ENCODE results near the gene HDHD5.

HDHD5 gene

DNA sequence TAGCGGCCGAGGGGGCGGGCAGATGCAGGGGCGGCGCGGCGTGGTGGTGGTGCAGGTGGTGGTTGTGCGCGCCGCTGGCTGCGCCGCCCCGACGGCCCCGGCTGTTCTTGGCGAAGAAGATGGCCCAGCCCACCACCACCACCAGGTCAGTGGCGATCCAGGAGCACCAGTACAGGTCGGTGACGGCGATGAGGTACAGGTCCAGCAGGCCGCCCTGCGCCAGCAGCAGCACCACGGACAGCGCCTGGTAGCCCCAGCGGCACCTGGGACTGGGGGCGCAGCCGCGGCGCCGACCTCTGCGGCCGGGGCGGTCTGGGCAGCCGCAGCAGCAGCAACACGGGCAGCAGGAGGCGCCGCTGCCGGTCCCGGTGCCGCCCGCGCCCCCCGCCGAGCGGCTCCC is 38.8 kb downstream of the HDHD5 start:
- peak; percentile 39 for DNase-seq (ENCODE audit: low read depth)

DNA sequence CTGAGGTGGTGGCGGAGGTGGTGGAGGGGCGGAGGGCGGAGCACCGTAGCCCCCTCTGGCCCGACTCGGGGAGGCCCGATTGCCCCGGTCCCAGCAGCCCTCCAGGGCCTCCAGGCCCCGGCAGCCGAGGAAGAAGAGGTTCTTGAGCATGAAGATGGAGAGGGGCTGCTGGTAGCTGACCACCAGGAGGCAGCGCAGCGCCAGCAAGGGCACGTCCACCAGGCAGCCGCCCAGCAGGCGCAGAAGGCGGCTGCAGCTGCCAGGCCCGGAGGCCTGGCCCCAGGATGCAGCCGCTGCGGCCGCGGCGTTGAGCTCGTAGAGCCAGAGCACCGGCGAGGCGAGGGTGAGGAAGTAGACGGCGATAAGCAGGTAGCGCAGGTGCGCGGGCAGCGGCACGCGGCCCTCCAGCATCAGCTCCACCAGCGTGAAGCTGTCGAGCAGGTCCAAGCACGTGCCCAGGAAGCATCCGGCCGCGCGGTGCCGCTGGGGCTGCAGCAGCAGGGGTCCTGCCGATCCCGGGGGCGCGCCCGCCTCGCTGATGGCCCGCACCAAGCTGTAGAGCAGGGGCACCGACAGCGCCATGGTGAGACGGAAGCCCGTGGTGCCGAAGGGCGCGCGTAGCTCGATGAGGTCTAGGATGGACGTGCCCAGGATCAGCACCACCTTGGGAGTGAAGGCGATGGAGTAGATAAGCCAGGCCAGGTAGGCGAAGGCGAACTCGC is 39.4 kb downstream of the HDHD5 start:
- no peak for DNase-seq (ENCODE audit: low read depth)

DNA sequence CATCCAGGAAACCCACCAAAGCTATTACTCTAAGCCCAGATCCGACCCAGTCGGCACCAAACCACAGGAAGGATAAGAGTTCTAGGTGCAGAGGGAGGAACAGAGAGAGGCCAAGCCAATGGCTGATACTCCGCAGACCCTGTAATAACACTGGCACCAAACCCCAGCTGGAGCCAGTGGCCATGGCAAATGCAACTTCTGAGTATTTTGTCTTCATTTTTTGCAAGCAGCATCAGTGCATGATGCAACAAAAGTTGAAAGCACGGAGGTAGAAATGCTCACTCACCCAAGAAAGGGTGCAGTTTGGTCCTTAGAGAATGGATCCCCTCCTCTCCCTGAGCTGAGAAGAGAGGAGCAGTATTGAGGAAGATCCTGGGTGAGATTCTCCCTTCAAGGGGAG is 40.7 kb downstream of the HDHD5 start:
- DNase-seq (ENCODE audit: low read depth): no peak

DNA sequence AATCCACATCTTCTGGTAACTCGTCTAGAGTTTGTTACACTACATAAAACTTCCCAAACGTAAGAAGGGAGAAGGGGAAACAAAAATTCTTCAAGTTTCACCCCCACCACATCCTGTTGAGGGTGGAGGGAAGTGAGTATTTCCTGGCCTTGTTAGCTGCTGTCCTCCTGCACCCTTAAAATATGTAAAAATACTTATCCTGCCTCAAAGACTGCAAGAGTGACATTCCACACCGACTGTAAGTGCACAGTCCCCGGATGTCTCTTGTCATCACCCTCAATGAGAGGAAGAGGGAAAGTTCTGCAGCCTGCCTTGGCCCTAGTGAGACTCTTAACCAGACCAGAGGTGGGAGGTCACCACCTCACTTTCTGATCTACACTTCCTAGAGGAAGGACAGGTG is 41.2 kb downstream of the HDHD5 start:
- no peak for DNase-seq (ENCODE audit: low read depth)

DNA sequence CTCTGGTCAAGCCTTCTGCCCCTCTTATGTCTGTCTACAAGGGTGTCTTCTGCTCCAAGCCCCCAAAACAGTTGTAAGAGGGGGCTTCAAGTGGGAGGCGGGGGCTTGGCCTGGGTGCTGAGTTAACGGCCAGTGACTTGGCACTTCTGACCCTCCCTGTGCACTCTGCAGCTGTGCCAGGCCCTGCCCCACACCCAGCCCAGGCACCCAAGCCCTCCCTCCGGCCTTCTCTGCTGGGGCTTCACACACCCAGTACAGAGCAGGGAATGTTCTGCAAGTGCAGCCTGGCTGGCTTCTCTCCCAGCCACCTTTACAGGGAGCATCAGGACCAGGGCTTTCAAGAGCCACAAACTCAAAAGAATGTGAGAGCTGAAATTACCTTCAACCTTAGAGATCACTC is 41.7 kb downstream of the HDHD5 start:
- no peak for DNase-seq (ENCODE audit: low read depth)

DNA sequence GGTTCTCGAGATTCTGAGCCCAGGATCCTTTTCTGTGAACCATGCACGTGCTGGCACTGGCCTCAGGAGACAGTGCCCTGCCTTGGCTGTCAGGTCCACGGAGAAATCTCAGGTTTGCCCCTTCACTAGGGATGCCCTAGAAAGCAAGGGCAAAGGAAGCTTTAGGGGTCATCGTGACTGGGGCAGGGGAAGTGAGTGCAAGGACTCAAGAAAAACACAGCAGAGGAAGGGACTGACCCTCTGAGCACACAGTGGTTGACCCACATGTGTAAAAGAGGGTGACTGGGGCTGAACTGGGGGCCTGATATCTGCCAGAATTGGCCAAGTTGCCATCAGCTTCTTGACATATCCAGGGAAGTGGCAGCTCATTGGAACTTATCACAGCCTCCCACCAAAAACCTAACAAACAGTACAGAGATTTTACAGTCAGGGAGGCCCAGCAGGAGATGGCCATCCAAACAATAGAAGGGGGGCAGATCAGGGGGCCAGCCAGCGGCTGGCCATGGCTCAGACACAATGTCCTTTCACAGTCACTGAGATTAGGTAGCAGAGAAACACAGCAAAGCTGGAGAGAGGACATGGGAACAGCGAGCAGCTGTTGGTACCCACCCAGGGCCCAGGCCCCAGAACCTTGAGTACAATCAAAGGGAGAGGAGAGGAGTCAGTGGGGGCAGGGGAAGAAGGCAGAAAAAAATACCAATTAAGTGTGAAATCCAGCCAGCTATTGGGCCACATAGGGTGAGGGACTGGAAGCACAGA is 42.3 kb downstream of the HDHD5 start:
- no peak for DNase-seq (ENCODE audit: low read depth)

DNA sequence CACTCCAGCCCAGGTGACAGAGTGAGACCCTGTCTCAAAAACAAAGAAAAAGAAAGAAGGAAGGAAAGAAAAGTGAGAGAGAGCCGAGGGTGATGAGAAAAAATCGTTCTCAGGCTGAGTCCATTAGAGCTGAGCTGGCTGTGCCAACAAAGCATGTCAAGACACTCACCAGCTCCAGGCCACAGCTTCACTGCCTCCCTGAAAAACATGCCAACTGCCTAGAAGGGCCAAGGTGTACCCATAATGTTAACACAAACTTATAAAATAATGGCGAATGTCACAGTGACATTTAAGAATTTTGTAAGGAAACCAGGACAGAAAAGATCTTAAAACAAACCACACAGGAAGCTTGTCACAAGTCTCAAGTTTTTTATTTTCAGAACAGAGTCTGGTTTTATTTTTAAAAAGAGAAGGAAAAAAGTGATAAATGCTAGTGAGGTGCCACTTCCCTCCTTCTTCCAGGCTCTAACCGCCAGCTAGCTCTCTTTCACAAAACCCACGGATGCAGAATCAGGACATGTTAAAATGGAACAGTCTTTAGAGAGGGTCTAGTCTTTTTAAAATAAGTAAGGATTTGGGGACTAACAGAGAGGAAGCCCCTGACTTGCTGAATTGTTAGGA is 43.0 kb downstream of the HDHD5 start:
- no peak for DNase-seq (ENCODE audit: low read depth)

DNA sequence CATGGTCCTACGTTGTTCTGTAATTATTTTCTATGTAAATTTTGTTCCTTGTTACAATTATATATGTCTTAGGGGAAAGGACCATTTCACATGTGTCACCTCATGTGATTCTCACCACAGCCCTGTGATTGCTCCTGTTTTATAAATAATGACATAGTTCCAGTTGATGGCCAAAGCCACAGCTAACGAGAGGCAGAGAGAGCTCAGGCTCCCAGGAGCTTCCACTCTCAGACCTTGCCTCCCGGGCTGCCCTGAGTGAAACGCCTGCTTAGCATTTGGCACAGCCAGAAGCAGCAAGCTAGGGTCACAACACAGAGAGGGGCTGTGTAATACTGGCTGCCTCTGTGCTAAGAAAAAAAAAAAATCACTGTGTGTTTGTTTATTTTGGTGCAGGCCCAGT is 43.8 kb downstream of the HDHD5 start:
- DNase-seq (ENCODE audit: low read depth): no peak

DNA sequence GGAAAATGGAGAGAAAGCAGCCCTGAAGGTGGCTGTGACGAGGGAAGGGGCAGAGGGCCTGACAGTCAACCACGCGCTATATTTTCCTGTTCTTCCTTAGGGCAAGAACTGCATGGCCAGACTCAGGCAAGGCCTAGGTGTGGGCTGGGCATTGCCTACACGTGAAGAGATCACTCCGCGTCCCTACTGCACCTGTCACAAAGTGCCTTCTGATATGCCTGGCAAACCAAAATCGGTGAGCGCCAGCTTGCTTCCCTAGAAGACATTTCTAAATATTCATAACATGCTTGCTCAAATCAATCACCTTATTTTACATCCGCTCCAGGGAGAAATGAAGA is 44.2 kb downstream of the HDHD5 start:
- DNase-seq (ENCODE audit: low read depth): no peak

DNA sequence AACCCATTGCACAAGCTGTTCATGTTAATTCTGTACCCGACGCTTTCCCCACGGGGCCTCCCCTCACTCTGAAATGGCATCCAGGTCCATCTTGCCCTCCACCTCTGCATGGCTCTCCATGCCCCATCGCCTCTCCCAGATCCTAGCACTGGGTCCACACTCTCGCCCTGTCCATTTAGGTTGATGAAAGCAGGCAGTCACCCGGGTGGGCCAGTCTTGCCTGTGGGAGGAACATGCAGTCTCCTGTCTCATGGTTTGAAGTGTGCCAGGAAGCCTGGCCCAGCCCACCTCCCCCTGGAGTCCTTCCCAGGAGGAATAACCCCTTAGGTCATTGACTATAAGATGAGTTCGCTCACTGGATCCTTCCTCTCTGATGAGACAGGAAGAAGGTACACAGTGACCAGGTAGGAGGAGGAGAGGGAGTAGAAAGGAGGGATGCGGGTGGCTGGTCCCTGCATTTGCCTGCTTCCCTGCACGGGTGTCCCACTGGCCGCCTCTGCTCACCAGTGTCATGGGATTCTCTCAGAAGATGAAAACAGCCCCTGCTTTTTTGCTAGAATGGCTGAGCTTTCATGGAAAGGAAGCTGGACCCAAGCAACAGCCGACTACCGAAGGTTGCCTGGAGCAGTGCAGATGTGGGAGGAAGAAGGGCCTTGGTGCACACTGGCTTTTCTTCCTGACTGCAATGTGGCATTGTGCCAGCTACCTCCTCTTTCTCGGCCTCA is 44.7 kb downstream of the HDHD5 start:
- DNase-seq (ENCODE audit: low read depth): no peak

DNA sequence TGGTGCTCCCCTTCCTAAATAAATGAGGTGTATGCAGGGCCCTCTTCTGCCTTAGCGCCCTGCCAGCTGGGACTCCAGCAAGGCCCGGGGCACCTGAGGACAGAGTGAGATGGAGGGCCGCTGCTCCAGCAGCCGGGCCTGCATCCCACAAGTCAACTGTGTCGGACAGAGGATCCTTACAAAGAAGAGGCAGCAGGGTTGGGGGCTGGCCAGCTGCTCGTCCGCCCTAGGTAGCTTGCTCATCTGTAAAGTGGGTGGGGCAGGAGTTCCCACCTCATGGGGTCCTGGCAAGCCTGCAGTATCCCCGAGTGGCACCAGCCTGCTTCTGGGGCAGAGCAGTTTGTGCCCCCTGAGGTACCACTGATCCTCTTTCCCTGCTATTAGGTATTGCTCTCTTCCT is 45.5 kb downstream of the HDHD5 start:
- DNase-seq (ENCODE audit: low read depth): no peak

DNA sequence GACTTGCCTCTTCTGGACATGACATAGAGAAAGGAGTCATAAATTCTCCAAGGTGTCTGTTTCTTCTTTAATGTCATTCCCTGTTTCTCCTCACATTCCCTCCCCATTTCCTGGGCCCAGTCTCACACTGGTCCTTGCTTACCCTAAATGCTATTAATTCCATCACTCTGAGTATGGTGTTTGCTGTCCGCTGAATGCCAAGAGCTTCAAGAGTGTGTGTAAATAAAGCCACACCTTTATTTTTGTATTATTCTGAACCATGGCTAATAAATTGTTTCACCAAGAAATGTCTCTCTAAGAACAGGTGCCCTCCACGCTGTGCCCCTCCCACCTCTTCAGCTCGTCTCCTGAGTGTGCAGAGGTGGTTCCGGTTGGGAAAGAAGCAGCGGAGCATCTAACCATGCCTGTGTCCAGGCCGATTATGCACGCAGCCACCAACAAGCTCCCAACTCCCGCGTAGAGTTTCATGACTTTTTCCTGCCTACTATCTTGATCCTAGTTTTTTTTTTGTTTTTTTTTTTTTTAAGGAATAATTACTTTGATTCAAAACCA is 46.5 kb downstream of the HDHD5 start:
- no peak for DNase-seq (ENCODE audit: low read depth)

DNA sequence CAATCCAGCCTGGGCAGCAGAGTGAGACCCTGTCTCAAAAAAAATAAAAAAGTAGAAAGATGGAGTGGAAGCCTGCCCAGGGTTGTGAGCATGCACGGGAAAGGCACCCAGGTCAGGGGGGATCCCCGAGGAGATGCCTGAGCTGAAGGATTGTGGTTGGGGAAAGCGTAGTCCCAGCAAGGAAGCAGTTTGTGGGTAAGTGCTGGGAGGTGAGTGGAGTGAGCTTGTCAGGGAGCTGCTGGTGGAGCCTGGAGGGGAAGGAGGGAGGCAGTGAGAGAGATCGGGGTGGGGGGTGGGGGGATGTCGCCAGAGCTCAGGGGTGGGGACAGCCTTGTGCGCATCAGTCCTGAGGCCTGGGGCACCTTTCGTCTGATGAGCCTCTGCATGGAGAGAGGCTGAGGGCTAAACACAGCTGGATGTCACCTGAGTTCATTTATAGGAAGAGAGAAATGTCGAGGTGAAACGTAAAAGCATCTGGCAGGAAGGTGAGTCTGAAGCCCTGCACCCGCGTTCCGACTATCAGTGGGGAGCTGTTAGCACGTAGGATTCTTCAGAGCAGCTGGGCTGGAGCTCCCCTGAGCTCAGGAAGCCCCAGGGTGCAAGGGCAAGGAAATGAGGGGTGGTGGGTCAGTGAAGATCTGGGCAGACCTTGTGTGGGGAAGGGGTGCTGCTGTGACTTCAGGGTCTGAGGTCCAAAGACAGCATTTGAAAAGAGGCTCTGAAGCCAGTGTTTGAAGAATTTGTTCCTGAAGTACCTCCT is 48.1 kb downstream of the HDHD5 start:
- no peak for DNase-seq (ENCODE audit: low read depth)

DNA sequence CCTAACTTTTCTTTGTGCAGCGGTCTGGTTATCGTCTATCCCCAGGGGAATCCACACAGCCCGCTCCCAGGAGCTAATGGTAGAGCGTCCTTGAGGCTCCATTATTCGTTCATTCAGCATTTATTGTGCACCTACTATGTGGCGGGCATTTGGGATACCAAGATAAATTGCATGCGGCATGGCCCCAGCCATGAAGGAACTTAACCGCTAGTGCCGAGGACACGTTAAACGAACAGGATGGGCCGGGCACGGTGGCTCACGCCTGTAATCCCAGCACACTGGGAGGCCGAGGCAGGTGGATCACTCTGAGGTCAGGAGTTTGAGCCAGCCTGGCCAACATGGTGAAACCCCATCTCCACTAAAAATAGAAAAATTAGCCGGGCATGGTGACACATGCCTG is 49.1 kb downstream of the HDHD5 start:
- DNase-seq (ENCODE audit: low read depth): no peak

DNA sequence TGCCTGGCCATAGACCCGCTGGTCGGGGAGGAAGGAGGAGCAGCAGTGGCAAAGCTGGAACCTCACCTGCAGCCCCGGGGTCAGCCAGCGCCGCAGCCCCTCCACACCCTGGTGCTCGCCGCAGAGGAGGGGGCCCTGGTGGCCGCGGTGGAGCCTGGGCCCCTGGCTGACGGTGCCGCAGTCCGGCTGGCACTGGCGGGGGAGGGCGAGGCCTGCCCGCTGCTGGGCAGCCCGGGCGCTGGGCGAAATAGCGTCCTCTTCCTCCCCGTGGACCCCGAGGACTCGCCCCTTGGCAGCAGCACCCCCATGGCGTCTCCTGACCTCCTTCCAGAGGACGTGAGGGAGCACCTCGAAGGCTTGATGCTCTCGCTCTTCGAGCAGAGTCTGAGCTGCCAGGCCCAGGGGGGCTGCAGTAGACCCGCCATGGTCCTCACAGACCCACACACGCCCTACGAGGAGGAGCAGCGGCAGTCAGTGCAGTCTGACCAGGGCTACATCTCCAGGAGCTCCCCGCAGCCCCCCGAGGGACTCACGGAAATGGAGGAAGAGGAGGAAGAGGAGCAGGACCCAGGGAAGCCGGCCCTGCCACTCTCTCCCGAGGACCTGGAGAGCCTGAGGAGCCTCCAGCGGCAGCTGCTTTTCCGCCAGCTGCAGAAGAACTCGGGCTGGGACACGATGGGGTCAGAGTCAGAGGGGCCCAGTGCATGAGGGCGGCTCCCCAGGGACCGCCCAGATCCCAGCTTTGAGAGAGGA is 49.8 kb downstream of the HDHD5 start:
- no peak for DNase-seq (ENCODE audit: low read depth)

DNA sequence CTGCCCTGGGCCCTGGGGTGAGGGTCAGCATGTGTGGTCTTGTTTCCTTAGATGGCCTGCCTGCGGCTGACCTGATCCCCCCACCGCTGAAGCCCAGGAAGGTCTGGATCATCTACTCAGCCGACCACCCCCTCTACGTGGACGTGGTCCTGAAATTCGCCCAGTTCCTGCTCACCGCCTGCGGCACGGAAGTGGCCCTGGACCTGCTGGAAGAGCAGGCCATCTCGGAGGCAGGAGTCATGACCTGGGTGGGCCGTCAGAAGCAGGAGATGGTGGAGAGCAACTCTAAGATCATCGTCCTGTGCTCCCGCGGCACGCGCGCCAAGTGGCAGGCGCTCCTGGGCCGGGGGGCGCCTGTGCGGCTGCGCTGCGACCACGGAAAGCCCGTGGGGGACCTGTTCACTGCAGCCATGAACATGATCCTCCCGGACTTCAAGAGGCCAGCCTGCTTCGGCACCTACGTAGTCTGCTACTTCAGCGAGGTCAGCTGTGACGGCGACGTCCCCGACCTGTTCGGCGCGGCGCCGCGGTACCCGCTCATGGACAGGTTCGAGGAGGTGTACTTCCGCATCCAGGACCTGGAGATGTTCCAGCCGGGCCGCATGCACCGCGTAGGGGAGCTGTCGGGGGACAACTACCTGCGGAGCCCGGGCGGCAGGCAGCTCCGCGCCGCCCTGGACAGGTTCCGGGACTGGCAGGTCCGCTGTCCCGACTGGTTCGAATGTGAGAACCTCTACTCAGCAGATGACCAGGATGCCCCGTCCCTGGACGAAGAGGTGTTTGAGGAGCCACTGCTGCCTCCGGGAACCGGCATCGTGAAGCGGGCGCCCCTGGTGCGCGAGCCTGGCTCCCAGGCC is 50.6 kb downstream of the HDHD5 start:
- no peak for DNase-seq (ENCODE audit: low read depth)

DNA sequence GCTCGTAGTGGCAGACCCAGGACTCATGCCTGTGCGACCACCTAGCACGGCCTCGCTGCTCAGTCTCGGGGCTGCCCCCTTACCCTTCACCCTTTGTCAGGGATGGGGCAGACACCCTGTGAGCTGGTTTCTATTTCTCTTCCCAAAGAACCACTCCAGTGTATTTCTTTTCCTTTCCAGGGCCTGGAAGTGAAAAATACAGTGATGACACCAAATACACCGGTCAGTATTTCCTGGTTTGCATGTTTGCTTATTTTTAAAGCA is 51.6 kb downstream of the HDHD5 start:
- no peak for DNase-seq (ENCODE audit: low read depth)

DNA sequence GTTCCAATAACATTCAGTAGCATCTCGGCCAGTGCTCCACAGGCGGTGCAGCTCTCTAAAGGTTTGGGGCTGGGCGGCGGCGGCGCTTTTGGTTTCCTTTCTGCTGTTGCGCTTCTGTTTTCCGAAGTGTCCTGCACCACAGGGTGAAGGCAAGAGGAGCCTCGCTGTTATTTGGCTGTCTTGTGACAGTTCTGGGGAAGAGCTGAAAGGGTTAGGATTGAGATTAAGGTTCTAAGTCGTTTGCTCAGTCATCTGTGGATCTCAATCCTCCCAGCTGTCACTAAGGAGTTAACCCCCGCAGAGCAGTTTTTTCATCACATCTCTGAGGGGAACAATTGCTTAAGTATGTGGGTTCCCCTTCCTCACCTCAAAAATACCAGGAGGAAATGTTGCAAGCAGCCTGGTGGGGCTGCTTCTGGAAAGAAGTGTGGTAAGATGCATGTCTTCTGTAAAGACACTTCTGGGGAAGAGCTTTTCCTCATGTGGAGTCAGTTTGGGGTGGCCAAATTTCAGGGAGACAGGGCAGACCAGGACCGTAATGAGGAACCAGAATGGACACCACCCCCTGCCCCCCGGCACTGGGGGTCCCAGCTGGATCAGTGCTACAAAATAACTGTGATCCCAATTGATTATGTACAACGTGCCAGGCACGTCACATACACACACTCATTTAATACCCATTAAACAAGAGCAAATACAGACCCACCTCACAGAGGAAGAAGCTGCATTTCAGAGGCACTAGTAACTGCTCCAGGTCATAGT is 52.1 kb downstream of the HDHD5 start:
- no peak for DNase-seq (ENCODE audit: low read depth)

DNA sequence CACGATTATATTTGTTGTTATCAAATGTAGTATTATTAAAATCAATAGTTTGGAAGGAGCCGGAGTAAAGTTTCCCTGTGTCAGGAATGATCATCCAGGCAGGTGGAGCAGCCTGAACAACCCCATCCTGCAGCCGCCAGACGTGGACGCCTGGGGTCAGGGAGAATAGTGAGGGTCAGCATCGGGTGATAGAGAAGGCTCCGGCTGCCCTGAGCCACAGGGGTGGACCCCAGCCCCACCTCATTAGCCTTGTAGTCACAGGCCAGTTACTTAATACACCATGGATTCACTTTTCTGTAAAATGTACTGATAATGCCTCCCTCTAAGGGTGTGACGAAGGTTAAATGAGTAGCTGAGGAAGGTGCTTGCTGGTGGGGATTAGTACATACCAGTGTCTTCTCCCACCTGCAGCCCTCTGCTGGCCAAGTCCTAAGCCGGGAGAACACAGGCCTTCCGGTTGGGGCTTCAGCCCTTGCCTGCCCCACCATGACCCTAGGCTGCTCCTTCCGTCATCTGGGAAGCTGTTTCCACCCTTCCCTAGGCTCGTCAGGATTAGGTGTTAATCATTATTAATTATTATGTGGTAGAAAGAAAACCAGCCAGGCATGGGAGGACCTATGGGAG is 52.8 kb downstream of the HDHD5 start:
- no peak for DNase-seq (ENCODE audit: low read depth)

Measured in activated T-helper 9 cell treated with anti-CD3 and anti-CD28 coated beads, Interleukin-2, amount 50 U/mL, for 16 hours (primary cell).